HL-60 (cell line): ENCODE measurements around the gene ZBTB6.

Source experiments
- DNase-seq, 2 experiments: peaks; one replicate each; pipeline ENCODE4 v3.0.0-alpha.2; 2010 to 2020; ENCODE audit warnings: low read depth in 1 of 2, low spot score in 1 of 2
- H3K27ac ChIP-seq: fragments of 250-450 bp; sonication (Bioruptor Pico); replicated peaks from 2 replicates; pipeline ENCODE4 v1.5.1; 2020; ENCODE audit warnings: mild to moderate bottlenecking, moderate library complexity
- H3K27me3 ChIP-seq: fragments of 250-450 bp; sonication (Bioruptor Pico); 2 replicates; pipeline ENCODE4 v1.5.1; 2021; ENCODE audit warnings: mild to moderate bottlenecking, moderate library complexity; ENCODE audit not compliant: insufficient read depth, poor library complexity, severe bottlenecking
- H3K4me3 ChIP-seq: replicated peaks from 2 replicates; pipeline ENCODE4 v1.5.1; 2011; ENCODE audit warnings: mild to moderate bottlenecking, control low read depth, low read length; ENCODE audit not compliant: insufficient read depth
- CTCF ChIP-seq: IDR thresholded peaks from one replicate; pipeline ENCODE4 v1.5.1; 2011; ENCODE audit warnings: low read length, control low read depth, inconsistent platforms; ENCODE audit not compliant: insufficient read depth
- GABPA ChIP-seq: IDR thresholded peaks from 2 replicates; pipeline ENCODE4 v1.6.1; 2012; ENCODE audit warnings: low read depth
- POLR2AphosphoS5 ChIP-seq: IDR thresholded peaks from 2 replicates; pipeline ENCODE4 v1.6.1; 2012; ENCODE audit warnings: low read depth
- REST ChIP-seq: IDR thresholded peaks from 2 replicates; pipeline ENCODE4 v1.6.1; 2012; ENCODE audit warnings: low read depth; ENCODE audit not compliant: insufficient replicate concordance
- SPI1 ChIP-seq: IDR thresholded peaks from 2 replicates; pipeline ENCODE4 v1.6.1; 2012; ENCODE audit warnings: low read depth, mild to moderate bottlenecking, borderline replicate concordance

Gene ZBTB6

GRCh38 chr9:122951056-122951455 lies 37.9 kb upstream of the ZBTB6 start:
- Histone ChIP-seq H3K27ac (no peak overlapping the region), H3K4me3 (no peak overlapping the region), H3K27me3 (no peaks in the 10 kb centered on the region)
- TF ChIP-seq SPI1 (no peak), POLR2AphosphoS5 (no peak), CTCF (no peak), GABPA (no peak), REST (no peak)
- no peak for DNase-seq

GRCh38 chr9:122950263-122950662 lies 37.1 kb upstream of the ZBTB6 start:
- no peak for DNase-seq
- Histone ChIP-seq H3K4me3 (no peak overlapping the region), H3K27me3 (no peaks in the 10 kb centered on the region), H3K27ac (no peak overlapping the region)
- no peak for TF ChIP-seq SPI1
- TF ChIP-seq GABPA: no peak

- Histone ChIP-seq H3K27ac (no peak overlapping the region), H3K27me3 (no peaks in the 10 kb centered on the region), H3K4me3 (no peak overlapping the region)
- TF ChIP-seq REST (no peak), SPI1 (no peak), GABPA (no peak), CTCF (no peak), POLR2AphosphoS5 (no peak)
- DNase-seq: no peak
These were observed 36.6 kb upstream of the ZBTB6 start for GRCh38 chr9:122949696-122950095.

GRCh38 chr9:122948313-122948712 lies 35.2 kb upstream of the ZBTB6 start:
- no peak for TF ChIP-seq REST
- no peak for TF ChIP-seq SPI1
- TF ChIP-seq GABPA: no peak
- TF ChIP-seq POLR2AphosphoS5: no peak
- TF ChIP-seq CTCF: no peak
- Histone ChIP-seq H3K4me3 (no peak overlapping the region), H3K27me3 (no peaks in the 10 kb centered on the region), H3K27ac (no peak overlapping the region)
- DNase-seq: no peak
